BJ (cell line): ENCODE results near the gene FOXS1. TPM values are rescaled to one million over a fixed set of nuclear protein-coding genes. Genes with fewer than 3 reads are reported as not detected.

Source experiments
- CTCF ChIA-PET: fragments of 350-600 bp; formaldehyde crosslinking; extraction: SDS; loops from one replicate; lab custom pipeline; 2021; ENCODE audit warnings: antibody characterized with exemption, inconsistent platforms; lab: Yijun Ruan, JAX
- POLR2A ChIA-PET: fragments of 300-600 bp; sonication (Branson Sonifier 250); formaldehyde crosslinking; extraction: SDS; loops from one replicate; lab custom pipeline; 2021; ENCODE audit warnings: antibody characterized with exemption; lab: Charles Lee
- DNase-seq: peaks from one replicate; pipeline ENCODE4 v3.0.0-alpha.2; 2011; ENCODE audit warnings: low read depth
- H3K27me3 ChIP-seq: 2 replicates; pipeline ENCODE4 v1.6.0; 2011; ENCODE audit warnings: low read length; ENCODE audit not compliant: control insufficient read depth, insufficient read depth
- H3K36me3 ChIP-seq: 2 replicates; pipeline ENCODE4 v1.5.1; 2011; ENCODE audit warnings: low read length; ENCODE audit not compliant: control insufficient read depth, insufficient read depth
- H3K4me3 ChIP-seq: 2 replicates; pipeline ENCODE4 v1.5.1; 2011; ENCODE audit warnings: low read depth, mild to moderate bottlenecking, control low read depth, low read length
- CTCF ChIP-seq: IDR thresholded peaks from 2 replicates; pipeline ENCODE4 v1.5.1; 2011; ENCODE audit warnings: low read depth, mild to moderate bottlenecking, control low read depth, inconsistent platforms, low read length, moderate library complexity; ENCODE audit not compliant: insufficient read depth
- polyA plus RNA-seq: library from polyadenylated mRNA; depleted of rRNA; stranded (reverse); fragments of >200 nt; gene quantifications from 2 replicates; pipeline ENCODE4 v1.2.3, GENCODE V29; 2011

The FOXS1 gene
- polyA plus RNA-seq, 1 experiment, result 0.05 TPM

DNA sequence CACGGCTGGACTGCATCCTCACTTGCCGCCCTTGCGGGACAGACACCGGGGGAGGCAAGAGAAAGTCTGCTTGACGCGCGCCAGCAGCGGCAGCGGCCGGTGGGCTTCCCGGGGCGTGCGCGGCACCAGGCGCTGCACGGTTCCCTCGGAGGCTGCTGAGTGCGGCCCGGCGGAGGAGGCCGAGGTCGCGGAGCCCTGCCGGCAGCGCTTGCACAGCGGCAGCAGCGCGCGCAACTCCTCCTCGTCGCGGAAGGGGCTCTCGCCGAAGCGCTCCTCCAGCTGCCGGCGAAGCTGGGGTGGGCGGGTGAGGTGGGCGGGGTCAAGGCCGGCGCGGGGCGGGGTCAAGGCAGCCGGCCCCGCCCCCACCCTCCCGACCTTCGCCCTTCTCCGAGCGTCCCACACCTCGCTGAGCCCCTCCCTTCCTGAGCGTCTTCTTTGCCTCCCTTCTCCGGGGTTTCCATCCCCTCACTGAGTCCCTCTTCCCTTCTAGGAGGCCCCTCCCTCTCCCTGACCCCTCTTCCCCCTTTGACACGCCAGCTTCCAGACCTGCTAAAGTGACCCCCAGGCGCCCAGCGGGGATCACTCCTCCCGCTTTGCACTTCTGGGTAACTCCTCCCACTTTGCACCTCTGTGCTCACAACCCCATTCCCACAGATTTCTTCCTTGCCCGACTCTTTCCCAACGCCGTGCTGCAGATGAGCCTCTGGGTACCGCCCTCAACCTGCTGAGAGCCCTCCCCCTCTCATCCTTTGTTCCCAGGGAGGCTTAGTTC, 16.2 kb upstream of the FOXS1 start:
- POLR2A ChIA-PET, result no interaction called here
- H3K4me3 ChIP-seq, result peak overlapping the region; percentile 33
- TF ChIP-seq CTCF, result no peak
- peaks cover 42% of the 10 kb centered on the region for H3K27me3 ChIP-seq
- H3K36me3 ChIP-seq, result no peaks in the 10 kb centered on the region
- DNase-seq, result no peak
- CTCF ChIA-PET, result interaction anchor here (1.0 to 5.2 kb wide), 5 partner anchors 9 to 173 kb away, joined by 3 to 54 read pairs (median 5); no protein-coding TSS in a partner anchor

- no peaks in the 10 kb centered on the region for H3K36me3 ChIP-seq
- no peak for TF ChIP-seq CTCF
- H3K4me3 ChIP-seq, result peak overlapping the region; percentile 33
- no peak for DNase-seq
- peaks cover 43% of the 10 kb centered on the region for H3K27me3 ChIP-seq
- CTCF ChIA-PET, result interaction anchor here (1.0 to 5.2 kb wide), 4 partner anchors 9 to 174 kb away, joined by 3 to 54 read pairs (median 4); no protein-coding TSS in a partner anchor
- POLR2A ChIA-PET, result no interaction called here
Measured at GRCh38 chr20:31861135-31861384, 15.7 kb upstream of the FOXS1 start.

DNA sequence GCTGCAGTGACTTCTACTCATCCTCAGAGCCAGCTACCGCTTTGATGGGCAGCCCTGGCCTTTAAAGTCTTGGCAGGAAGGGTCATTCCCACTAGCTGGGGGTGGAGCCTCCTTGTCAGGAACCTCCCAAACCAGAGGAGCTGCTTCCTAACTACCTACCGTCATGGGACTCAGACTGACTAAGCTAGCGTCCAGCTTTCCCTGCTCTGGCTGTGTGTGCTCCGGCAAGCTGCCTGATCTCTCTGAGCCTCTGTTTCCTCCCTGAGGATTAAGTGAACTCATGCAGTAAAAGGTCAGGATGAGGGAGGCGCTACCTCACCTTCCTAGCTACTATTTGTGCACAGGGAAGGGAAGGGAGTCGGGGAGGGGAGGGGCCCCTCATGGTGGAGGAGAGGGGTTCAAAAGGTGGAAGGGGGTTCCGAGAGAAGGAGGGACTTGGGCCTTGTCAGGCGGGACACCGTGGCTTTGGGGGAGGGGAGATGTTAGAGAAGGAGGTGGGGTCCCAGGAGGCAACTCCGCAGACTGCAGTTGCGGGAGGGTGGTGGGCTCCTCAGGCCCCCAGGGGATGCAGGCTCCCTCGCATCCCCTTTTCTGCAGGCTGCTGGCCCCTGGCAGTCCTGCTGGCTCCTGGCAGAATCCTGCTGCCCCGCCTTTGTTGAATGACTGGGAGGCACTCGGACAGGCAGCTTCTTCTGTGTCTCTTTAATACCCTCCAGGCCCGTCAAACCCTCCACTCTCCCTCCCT, 15.2 kb upstream of the FOXS1 start:
- Histone ChIP-seq H3K27me3 (peaks cover 42% of the 10 kb centered on the region), H3K4me3 (no peak overlapping the region; the same call in 1 of the 2 replicates), H3K36me3 (no peaks in the 10 kb centered on the region)
- POLR2A ChIA-PET, result no interaction called here
- no peak for TF ChIP-seq CTCF
- DNase-seq, result no peak
- CTCF ChIA-PET, result interaction anchor here (1.0 to 5.2 kb wide), 7 partner anchors 8 to 174 kb away, joined by 3 to 54 read pairs (median 5); no protein-coding TSS in a partner anchor

GRCh38 chr20:31859998-31860380, 14.6 kb upstream of the FOXS1 start:
- POLR2A ChIA-PET, result no interaction called here
- Histone ChIP-seq H3K4me3 (no peak overlapping the region), H3K36me3 (no peaks in the 10 kb centered on the region), H3K27me3 (peaks cover 46% of the 10 kb centered on the region)
- TF ChIP-seq CTCF, result no peak
- CTCF ChIA-PET, result interaction anchor here (1.0 to 5.2 kb wide), 5 partner anchors 8 to 171 kb away, joined by 3 to 54 read pairs (median 5); no protein-coding TSS in a partner anchor
- DNase-seq, result no peak
